Measurements from ENCODE around the gene ZMIZ1. TPM values are rescaled to one million over a fixed set of nuclear protein-coding genes. Genes with fewer than 3 reads are reported as not detected.

Gene ZMIZ1
- total RNA-seq, 1 donor from 2014 or later, result 46.2 TPM

- TF ChIP-seq CTCF (IDR thresholded peaks at IDR 0.05), result peak; percentile 63
- Mint-ChIP-seq H3K4me1 (ENCODE audit: low read depth) (peaks cover 51% of the 10 kb centered on the region), H3K9me3 (ENCODE audit: low read depth) (no peaks in the 10 kb centered on the region), H3K4me3 (ENCODE audit: unreplicated experiment) (peak overlapping the region; percentile 83), H3K36me3 (ENCODE audit: low read depth) (no peaks in the 10 kb centered on the region), H3K27me3 (ENCODE audit: low read depth) (no peaks in the 10 kb centered on the region), H3K27ac (ENCODE audit: unreplicated experiment) (peak overlapping the region; percentile 98)
- DNase-seq (ENCODE audit: low spot score), result peak; percentile 85
Observed at GRCh38 chr10:79070606-79071395, 2.0 kb downstream of the ZMIZ1 start.

GRCh38 chr10:79071396-79071923, 2.7 kb downstream of the ZMIZ1 start:
- no peaks in the 10 kb centered on the region for H3K36me3 Mint-ChIP-seq (ENCODE audit: low read depth)
- H3K27ac Mint-ChIP-seq (ENCODE audit: unreplicated experiment), result peak overlapping the region; percentile 98
- H3K9me3 Mint-ChIP-seq (ENCODE audit: low read depth), result no peaks in the 10 kb centered on the region
- TF ChIP-seq CTCF (IDR thresholded peaks at IDR 0.05), result peak; percentile 13
- DNase-seq (ENCODE audit: low spot score), result no peak
- peaks cover 57% of the 10 kb centered on the region for H3K4me1 Mint-ChIP-seq (ENCODE audit: low read depth)
- H3K4me3 Mint-ChIP-seq (ENCODE audit: unreplicated experiment), result peak overlapping the region; percentile 83
- no peaks in the 10 kb centered on the region for H3K27me3 Mint-ChIP-seq (ENCODE audit: low read depth)

- no peaks in the 10 kb centered on the region for H3K27me3 Mint-ChIP-seq (ENCODE audit: low read depth)
- H3K9me3 Mint-ChIP-seq (ENCODE audit: low read depth), result no peaks in the 10 kb centered on the region
- no peak for DNase-seq (ENCODE audit: low spot score)
- peaks cover 54% of the 10 kb centered on the region for H3K4me1 Mint-ChIP-seq (ENCODE audit: low read depth)
- no peaks in the 10 kb centered on the region for H3K36me3 Mint-ChIP-seq (ENCODE audit: low read depth)
- TF ChIP-seq CTCF (IDR thresholded peaks at IDR 0.05), result no peak
- H3K4me3 Mint-ChIP-seq (ENCODE audit: unreplicated experiment), result peak overlapping the region; percentile 83
- H3K27ac Mint-ChIP-seq (ENCODE audit: unreplicated experiment), result peak overlapping the region; percentile 98
Observed at GRCh38 chr10:79072041-79072441, 3.3 kb downstream of the ZMIZ1 start.

- peak; percentile 32 for TF ChIP-seq CTCF (IDR thresholded peaks at IDR 0.05)
- no peak for DNase-seq (ENCODE audit: low spot score)
- H3K27me3 Mint-ChIP-seq (ENCODE audit: low read depth), result no peaks in the 10 kb centered on the region
- no peaks in the 10 kb centered on the region for H3K36me3 Mint-ChIP-seq (ENCODE audit: low read depth)
- no peaks in the 10 kb centered on the region for H3K9me3 Mint-ChIP-seq (ENCODE audit: low read depth)
- H3K4me3 Mint-ChIP-seq (ENCODE audit: unreplicated experiment), result no peak overlapping the region
- H3K27ac Mint-ChIP-seq (ENCODE audit: unreplicated experiment), result peak overlapping the region; percentile 78
- peaks cover 53% of the 10 kb centered on the region for H3K4me1 Mint-ChIP-seq (ENCODE audit: low read depth)
Observed at GRCh38 chr10:79072994-79073645, 4.4 kb downstream of the ZMIZ1 start.

- no peak overlapping the region for H3K27ac Mint-ChIP-seq (ENCODE audit: unreplicated experiment)
- no peaks in the 10 kb centered on the region for H3K36me3 Mint-ChIP-seq (ENCODE audit: low read depth)
- H3K4me3 Mint-ChIP-seq (ENCODE audit: unreplicated experiment), result peak overlapping the region; percentile 19
- no peaks in the 10 kb centered on the region for H3K27me3 Mint-ChIP-seq (ENCODE audit: low read depth)
- H3K9me3 Mint-ChIP-seq (ENCODE audit: low read depth), result no peaks in the 10 kb centered on the region
- peaks cover 61% of the 10 kb centered on the region for H3K4me1 Mint-ChIP-seq (ENCODE audit: low read depth)
- DNase-seq (ENCODE audit: low spot score), result no peak
- no peak for TF ChIP-seq CTCF (IDR thresholded peaks at IDR 0.05)
Observed at GRCh38 chr10:79073784-79074432, 5.1 kb downstream of the ZMIZ1 start.
